Uterus (tissue), 2 donors: ENCODE measurements around the gene RABGGTA.

Experiments
- CTCF ChIP-seq, 4 experiments: fragments of 200-600 bp in 2 of 4; fragments of 450-650 bp in 2 of 4; sonication (generic) in 2 of 4; IDR thresholded peaks; one replicate each; pipeline ENCODE4 v1.5.1; 2016 to 2019; ENCODE audit warnings: antibody characterized with exemption in 4 of 4, mild to moderate bottlenecking in 2 of 4, moderate library complexity in 1 of 4
- POLR2A ChIP-seq, 2 donors: fragments of 450-650 bp; IDR thresholded peaks; one replicate each; pipeline ENCODE4 v1.6.1; 2016; ENCODE audit warnings: antibody characterized with exemption in 2 of 2, mild to moderate bottlenecking in 1 of 2, moderate library complexity in 1 of 2

GRCh38 chr14:24246765-24247212, 24.6 kb downstream of the RABGGTA start:
- TF ChIP-seq CTCF (IDR thresholded peaks at IDR 0.05) (no peak), POLR2A (IDR thresholded peaks at IDR 0.05) (no peak)
